K562 (cell line): Measurements from ENCODE around the gene EFCC1. TPM values are rescaled to one million over a fixed set of nuclear protein-coding genes. Genes with fewer than 3 reads are reported as not detected.

Source experiments
- ATAC-seq: fragments of 200-7000 bp; cut with Tn5 transposase; 3 replicates; pipeline ENCODE4 v1.9.1; 2020; ENCODE audit warnings: moderate library complexity
- BruUV-seq: library from RNA; stranded (reverse); fragments of 400-500 nt; replicated peaks from 2 replicates; lab custom pipeline; 2021; lab: Mats Ljungman, UMichigan
- CTCF ChIA-PET: fragments of 300-600 bp; formaldehyde crosslinking; extraction: SDS; loops from one replicate; lab custom pipeline; 2021; ENCODE audit warnings: low intra/inter-chr PET ratio; lab: Yijun Ruan, JAX
- POLR2A ChIA-PET: fragments of 300-600, 350-650 bp; sonication (Branson Sonifier 250); formaldehyde crosslinking; extraction: SDS; loops from one replicate; lab custom pipeline; 2021; ENCODE audit warnings: antibody characterized with exemption, inconsistent platforms; lab: Yijun Ruan, JAX
- DNase-seq, 4 experiments: peaks; one replicate each; pipeline versions ENCODE4 v3.0.0 to v3.0.0-alpha.2; 2011 to 2018; ENCODE audit warnings: low spot score in 3 of 4, mixed read lengths in 3 of 4; ENCODE audit errors: extremely low read depth in 1 of 4
- FAIRE-seq: peaks from 2 replicates; lab custom pipeline; 2011; peaks lifted over from hg19 to GRCh38; lab: Jason Lieb, UNC
- H2AFZ ChIP-seq: 2 replicates; pipeline ENCODE4 v1.6.0; 2011; ENCODE audit warnings: low read depth, low read length, control low read depth, inconsistent platforms
- H3K27ac ChIP-seq: fragments of 200-600 bp; 3 replicates; pipeline ENCODE4 v1.8.0; 2011; ENCODE audit warnings: low read depth, mild to moderate bottlenecking, control low read depth, inconsistent platforms, low read length, moderate library complexity, mixed read lengths; ENCODE audit errors: extremely low read depth
- H3K27me3 ChIP-seq, 2 experiments: fragments of 300-600 bp in 1 of 2; 2 replicates in 1 of 2; 3 replicates in 1 of 2; pipeline versions ENCODE4 v1.6.0 to v1.8.0; 2011; ENCODE audit warnings: inconsistent platforms in 2 of 2, low read length in 2 of 2, mild to moderate bottlenecking in 1 of 2, mixed read lengths in 1 of 2, moderate library complexity in 1 of 2; ENCODE audit not compliant: control insufficient read depth in 2 of 2, insufficient read depth in 2 of 2
- H3K36me3 ChIP-seq: fragments of 300-600 bp; 3 replicates; pipeline ENCODE4 v1.8.0; 2011; ENCODE audit warnings: mild to moderate bottlenecking, low read length, inconsistent platforms; ENCODE audit not compliant: control insufficient read depth, insufficient read depth
- H3K4me1 ChIP-seq, 2 experiments: fragments of 200-600 bp in 1 of 2; replicated peaks in 1 of 2; 2 replicates in 1 of 2; 3 replicates in 1 of 2; pipeline versions ENCODE4 v1.5.1 to v1.8.0; 2011; ENCODE audit warnings: inconsistent platforms in 2 of 2, low read length in 2 of 2, mild to moderate bottlenecking in 1 of 2, mixed read lengths in 1 of 2, moderate library complexity in 1 of 2; ENCODE audit not compliant: control insufficient read depth in 2 of 2, insufficient read depth in 2 of 2
- H3K4me2 ChIP-seq: 2 replicates; pipeline ENCODE4 v1.6.1; 2011; ENCODE audit warnings: low read length, control low read depth, inconsistent platforms, mixed read lengths; ENCODE audit not compliant: insufficient read depth
- H3K4me3 ChIP-seq: fragments of 200-600 bp; sonication (generic), shearing (Covaris generic); 2 replicates; pipeline ENCODE4 v1.5.1; 2016; ENCODE audit warnings: control low read depth, inconsistent platforms
- H3K79me2 ChIP-seq: fragments of 200-600 bp; 3 replicates; pipeline ENCODE4 v1.8.0; 2011; ENCODE audit warnings: low read length, inconsistent platforms; ENCODE audit not compliant: control insufficient read depth, insufficient read depth
- H3K9ac ChIP-seq, 2 experiments: 2 replicates each; pipeline versions ENCODE4 v1.6.0 to v1.6.1; 2011; ENCODE audit warnings: low read depth in 2 of 2, low read length in 2 of 2, control low read depth in 1 of 2, inconsistent platforms in 1 of 2, mild to moderate bottlenecking in 1 of 2, mixed read lengths in 1 of 2; ENCODE audit not compliant: insufficient read depth in 1 of 2
- H3K9me1 ChIP-seq: one replicate; pipeline ENCODE4 v1.6.0; 2011; ENCODE audit warnings: inconsistent platforms, mild to moderate bottlenecking, low read length, moderate library complexity; ENCODE audit not compliant: control insufficient read depth, insufficient read depth
- H3K9me3 ChIP-seq: replicated peaks from 2 replicates; pipeline ENCODE4 v1.5.1; 2011; ENCODE audit warnings: low read depth, low read length, inconsistent platforms; ENCODE audit not compliant: control insufficient read depth, insufficient read depth
- H4K20me1 ChIP-seq: replicated peaks from 2 replicates; pipeline ENCODE4 v1.6.1; 2011; ENCODE audit warnings: low read length, inconsistent platforms, mixed read lengths; ENCODE audit not compliant: control insufficient read depth, insufficient read depth
- CEBPB ChIP-seq: fragments of 450-650 bp; IDR thresholded peaks from 2 replicates; pipeline ENCODE4 v1.6.1; 2016; ENCODE audit warnings: missing genetic modification characterization, missing compliant biosample characterization
- PML ChIP-seq: IDR thresholded peaks from 2 replicates; pipeline ENCODE4 v1.6.1; 2012; ENCODE audit warnings: low read length, inconsistent platforms
- TSC22D4 ChIP-seq: fragments of 450-650 bp; IDR thresholded peaks from 2 replicates; pipeline ENCODE4 v1.6.1; 2016; ENCODE audit warnings: missing genetic modification characterization, missing biosample characterization, control low read depth
- ZBED1 ChIP-seq: IDR thresholded peaks from 2 replicates; pipeline ENCODE4 v1.6.1; 2014
- WGBS: fragments of 100-300 bp; shearing (Covaris generic); methylation state at CpG from one replicate; pipeline ENCODE4 v1.1.6; 2016; ENCODE audit warnings: low coverage, mixed read lengths; ENCODE audit not compliant: insufficient coverage; ENCODE audit errors: missing lambda C conversion rate; 5-methylcytosine and 5-hydroxymethylcytosine counted together
- in situ Hi-C: fragments of 300-500 bp; cut with MboI; formaldehyde crosslinking; loops from 4 replicates; pipeline ENCODE4 v1.15.0; 2018; ENCODE audit warnings: inconsistent platforms, mixed read lengths
- intact Hi-C: fragments of 100-400 bp; cut with micrococcal nuclease; formaldehyde crosslinking; loops from 2 replicates; pipeline ENCODE4 v1.14.2; 2022
- polyA plus RNA-seq, 8 experiments: library from polyadenylated mRNA; depleted of rRNA in 4 of 8; stranded (reverse) in 5 of 8; unstranded in 3 of 8; fragments of >200 nt; fragmentation: Nextera tagmentation in 2 of 8; fragmentation: Illumina TruSeq in 1 of 8; extraction: Ambion mirVana in 2 of 8; extraction: Trizol in 1 of 8; gene quantifications; 2 replicates each; pipeline versions ENCODE4 v1.2.1 to v1.2.3, GENCODE V29; 2011 to 2014; ENCODE audit warnings: inconsistent platforms in 1 of 8, missing spikeins in 1 of 8
- total RNA-seq, 7 experiments: library from RNA; depleted of rRNA in 6 of 7; stranded (reverse); fragments of >200 nt in 6 of 7; fragmentation: Illumina TruSeq in 2 of 7; extraction: Trizol in 2 of 7; gene quantifications; 2 replicates each; pipeline versions ENCODE4 v1.2.1 to v1.2.3, GENCODE V29; 2011 to 2021; ENCODE audit warnings: low replicate concordance in 1 of 7
- TF ChIP-seq, protein P1 (sequence below): fragments of 450-650 bp; IDR thresholded peaks from 2 replicates; pipeline ENCODE4 v1.7.1; 2018; ENCODE audit warnings: mild to moderate bottlenecking, low read depth; ENCODE audit not compliant: partially characterized antibody

The EFCC1 gene
- total and polyA plus RNA-seq, 9 of the 15 experiments (the other 6 are each of a cell fraction or from before 2014, with no cell fraction given): not detected

DNA sequence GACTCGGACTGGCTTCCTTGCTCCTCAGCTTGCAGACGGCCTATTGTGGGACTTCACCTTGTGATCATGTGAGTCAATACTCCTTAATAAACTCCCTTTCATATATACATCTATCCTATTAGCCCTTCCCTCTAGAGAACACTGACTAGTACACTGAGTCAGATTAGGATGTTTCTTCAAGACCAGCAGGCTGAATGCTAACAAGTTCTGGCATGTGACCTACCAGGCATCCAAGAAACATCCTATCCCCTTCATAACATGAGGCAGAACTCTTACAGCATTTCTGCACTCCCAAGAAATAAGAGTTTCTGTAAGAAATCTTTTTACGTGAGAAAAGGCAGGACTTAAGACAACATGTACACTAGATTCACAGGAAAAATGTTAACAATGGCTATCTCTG is 16.5 kb upstream of the EFCC1 start:
- BruUV-seq: no TSS peak
- 0% methylated on average over 1 of the region's 3 CpGs for WGBS
- ATAC-seq: no peak
- H3K9ac ChIP-seq: no peak overlapping the region
- no peaks in the 10 kb centered on the region for H3K9me3 ChIP-seq
- no peaks in the 10 kb centered on the region for H3K79me2 ChIP-seq
- no peak overlapping the region for H3K4me3 ChIP-seq
- TF ChIP-seq TSC22D4 (tag) (no peak), CEBPB (tag) (no peak), ZBED1 (no peak), PML (no peak)
- TF ChIP-seq, protein P1, sequence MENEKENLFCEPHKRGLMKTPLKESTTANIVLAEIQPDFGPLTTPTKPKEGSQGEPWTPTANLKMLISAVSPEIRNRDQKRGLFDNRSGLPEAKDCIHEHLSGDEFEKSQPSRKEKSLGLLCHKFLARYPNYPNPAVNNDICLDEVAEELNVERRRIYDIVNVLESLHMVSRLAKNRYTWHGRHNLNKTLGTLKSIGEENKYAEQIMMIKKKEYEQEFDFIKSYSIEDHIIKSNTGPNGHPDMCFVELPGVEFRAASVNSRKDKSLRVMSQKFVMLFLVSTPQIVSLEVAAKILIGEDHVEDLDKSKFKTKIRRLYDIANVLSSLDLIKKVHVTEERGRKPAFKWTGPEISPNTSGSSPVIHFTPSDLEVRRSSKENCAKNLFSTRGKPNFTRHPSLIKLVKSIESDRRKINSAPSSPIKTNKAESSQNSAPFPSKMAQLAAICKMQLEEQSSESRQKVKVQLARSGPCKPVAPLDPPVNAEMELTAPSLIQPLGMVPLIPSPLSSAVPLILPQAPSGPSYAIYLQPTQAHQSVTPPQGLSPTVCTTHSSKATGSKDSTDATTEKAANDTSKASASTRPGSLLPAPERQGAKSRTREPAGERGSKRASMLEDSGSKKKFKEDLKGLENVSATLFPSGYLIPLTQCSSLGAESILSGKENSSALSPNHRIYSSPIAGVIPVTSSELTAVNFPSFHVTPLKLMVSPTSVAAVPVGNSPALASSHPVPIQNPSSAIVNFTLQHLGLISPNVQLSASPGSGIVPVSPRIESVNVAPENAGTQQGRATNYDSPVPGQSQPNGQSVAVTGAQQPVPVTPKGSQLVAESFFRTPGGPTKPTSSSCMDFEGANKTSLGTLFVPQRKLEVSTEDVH: no peak
- no peaks in the 10 kb centered on the region for H3K36me3 ChIP-seq
- in situ Hi-C loops (loop anchor here (10.0 kb wide), 1 partner anchor 260 kb away; the partner anchor contains the start of gene COPG1), intact Hi-C loops (no loop called here)
- no peaks in the 10 kb centered on the region for H3K27me3 ChIP-seq
- DNase-seq: no peak
- no peak overlapping the region for H2AFZ ChIP-seq
- H3K9me1 ChIP-seq: no peaks in the 10 kb centered on the region
- no peak overlapping the region for H3K4me2 ChIP-seq
- H3K4me1 ChIP-seq: no peaks in the 10 kb centered on the region; a peak in 1 of 5 replicates
- no peaks in the 10 kb centered on the region for H4K20me1 ChIP-seq
- H3K27ac ChIP-seq: no peak overlapping the region
- ChIA-PET POLR2A (no interaction called here), CTCF (no interaction called here)
- FAIRE-seq: no peak
